H1 (cell line): ENCODE results near the gene SZT2.

ENCODE experiments used
- EZH2 ChIP-seq: fragments of 200-600 bp; sonication (generic); IDR thresholded peaks from 2 replicates; pipeline ENCODE4 v1.7.1; 2012; ENCODE audit warnings: low read depth, mild to moderate bottlenecking, moderate library complexity, low read length, inconsistent platforms; ENCODE audit not compliant: severe bottlenecking
- GABPA ChIP-seq: IDR thresholded peaks from 2 replicates; pipeline ENCODE4 v1.6.1; 2011; ENCODE audit warnings: mild to moderate bottlenecking, low read length, moderate library complexity, borderline replicate concordance; ENCODE audit not compliant: insufficient read depth
- POLR2A ChIP-seq, 2 experiments: IDR thresholded peaks; 1 replicate in 1 of 2; 2 replicates in 1 of 2; pipeline ENCODE4 v1.6.1; 2011; ENCODE audit warnings: low read depth in 2 of 2, low read length in 2 of 2, mild to moderate bottlenecking in 2 of 2; ENCODE audit errors: control extremely low read depth in 1 of 2
- RBBP5 ChIP-seq: IDR thresholded peaks from 2 replicates; pipeline ENCODE4 v1.7.1; 2012; ENCODE audit warnings: low read depth, mild to moderate bottlenecking, inconsistent platforms, low read length, moderate library complexity, borderline replicate concordance
- SIN3A ChIP-seq, 2 experiments: IDR thresholded peaks in 1 of 2; conservative IDR thresholded peaks in 1 of 2; 2 replicates each; pipeline ENCODE4 v1.6.1; 2011 to 2012; ENCODE audit warnings: low read length in 2 of 2, improper control_type of control experiment in 1 of 2, low read depth in 1 of 2, mild to moderate bottlenecking in 1 of 2
- TF ChIP-seq, protein P1 (sequence below), 3 experiments: IDR thresholded peaks; 1 replicate in 2 of 3; 2 replicates in 1 of 3; pipeline versions ENCODE4 v1.5.1 to v1.6.1; 2011; ENCODE audit warnings: low read length in 3 of 3, mild to moderate bottlenecking in 3 of 3, inconsistent platforms in 2 of 3, low read depth in 1 of 3, moderate library complexity in 1 of 3; ENCODE audit not compliant: insufficient read depth in 1 of 3; ENCODE audit errors: control extremely low read depth in 1 of 3

DNA sequence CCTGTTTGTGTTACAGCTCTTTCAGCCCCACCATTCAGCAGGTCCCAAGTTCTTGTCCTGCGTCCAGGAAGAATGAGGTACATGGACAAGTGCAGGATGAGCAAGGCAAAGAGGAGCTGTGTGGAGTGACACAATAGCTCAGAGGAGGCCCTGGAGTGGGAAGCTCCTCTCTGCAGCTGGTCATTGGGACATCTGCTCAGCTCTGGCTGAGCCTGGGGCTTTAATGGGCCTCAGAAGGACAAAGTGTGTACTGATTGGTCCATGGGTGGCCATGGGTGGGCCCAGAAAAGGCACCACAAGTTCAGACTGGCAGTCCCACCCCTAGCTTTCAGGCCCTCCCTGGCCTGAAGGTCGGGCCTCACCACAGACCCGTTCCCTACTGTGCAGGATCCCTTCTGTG, 78.7 kb downstream of the SZT2 start:
- no peak for TF ChIP-seq GABPA
- TF ChIP-seq RBBP5 = no peak
- TF ChIP-seq, protein P1, sequence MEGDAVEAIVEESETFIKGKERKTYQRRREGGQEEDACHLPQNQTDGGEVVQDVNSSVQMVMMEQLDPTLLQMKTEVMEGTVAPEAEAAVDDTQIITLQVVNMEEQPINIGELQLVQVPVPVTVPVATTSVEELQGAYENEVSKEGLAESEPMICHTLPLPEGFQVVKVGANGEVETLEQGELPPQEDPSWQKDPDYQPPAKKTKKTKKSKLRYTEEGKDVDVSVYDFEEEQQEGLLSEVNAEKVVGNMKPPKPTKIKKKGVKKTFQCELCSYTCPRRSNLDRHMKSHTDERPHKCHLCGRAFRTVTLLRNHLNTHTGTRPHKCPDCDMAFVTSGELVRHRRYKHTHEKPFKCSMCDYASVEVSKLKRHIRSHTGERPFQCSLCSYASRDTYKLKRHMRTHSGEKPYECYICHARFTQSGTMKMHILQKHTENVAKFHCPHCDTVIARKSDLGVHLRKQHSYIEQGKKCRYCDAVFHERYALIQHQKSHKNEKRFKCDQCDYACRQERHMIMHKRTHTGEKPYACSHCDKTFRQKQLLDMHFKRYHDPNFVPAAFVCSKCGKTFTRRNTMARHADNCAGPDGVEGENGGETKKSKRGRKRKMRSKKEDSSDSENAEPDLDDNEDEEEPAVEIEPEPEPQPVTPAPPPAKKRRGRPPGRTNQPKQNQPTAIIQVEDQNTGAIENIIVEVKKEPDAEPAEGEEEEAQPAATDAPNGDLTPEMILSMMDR (IDR thresholded peaks at IDR 0.05; ENCODE audit: control extremely low read depth in 1 of 3, insufficient read depth in 1 of 3, low read depth in 1 of 3, low read length in 3 of 3) = no peak
- no peak for TF ChIP-seq POLR2A (IDR thresholded peaks at IDR 0.05; ENCODE audit: control extremely low read depth in 1 of 2, low read depth in 2 of 2, low read length in 2 of 2)
- no peak for TF ChIP-seq SIN3A (conservative IDR thresholded peaks at IDR 0.05 in 1 of 2, IDR thresholded peaks at IDR 0.05 in 1 of 2; ENCODE audit: low read depth in 1 of 2, low read length in 2 of 2)
- TF ChIP-seq EZH2 = no peak
